Hepatocyte (in vitro differentiated cells): ENCODE measurements around the gene SLC34A1. TPM values are rescaled to one million over a fixed set of nuclear protein-coding genes. Genes with fewer than 3 reads are reported as not detected.

Experiments used
- DNase-seq: peaks from one replicate; pipeline ENCODE4 v3.0.0-alpha.2; 2016; ENCODE audit warnings: low spot score
- H2AFZ ChIP-seq: fragments of 200-600 bp; sonication (generic); 2 replicates; pipeline ENCODE4 v1.6.0; 2016; ENCODE audit warnings: antibody characterized with exemption, mild to moderate bottlenecking
- H3K27ac ChIP-seq: fragments of 200-600 bp; sonication (generic); 2 replicates; pipeline ENCODE4 v1.5.1; 2016; ENCODE audit warnings: mild to moderate bottlenecking
- H3K27me3 ChIP-seq: fragments of 200-600 bp; sonication (generic); 2 replicates; pipeline ENCODE4 v1.6.1; 2016
- H3K36me3 ChIP-seq: fragments of 200-600 bp; sonication (generic); replicated peaks from 2 replicates; pipeline ENCODE4 v1.5.1; 2016; ENCODE audit warnings: low read depth; ENCODE audit not compliant: insufficient read depth
- H3K4me1 ChIP-seq: fragments of 200-600 bp; sonication (generic); 2 replicates; pipeline ENCODE4 v1.5.1; 2016; ENCODE audit warnings: mild to moderate bottlenecking, moderate library complexity; ENCODE audit not compliant: insufficient read depth
- H3K4me2 ChIP-seq: fragments of 200-600 bp; sonication (generic); 2 replicates; pipeline ENCODE4 v1.6.0; 2016
- H3K4me3 ChIP-seq: fragments of 200-600 bp; sonication (generic); 2 replicates; pipeline ENCODE4 v1.5.1; 2016; ENCODE audit warnings: mild to moderate bottlenecking
- H3K79me2 ChIP-seq: fragments of 200-600 bp; sonication (generic); 2 replicates; pipeline ENCODE4 v1.6.0; 2017; ENCODE audit warnings: mild to moderate bottlenecking
- H3K9me2 ChIP-seq: fragments of 200-600 bp; sonication (generic); replicated peaks from 2 replicates; pipeline ENCODE4 v1.6.0; 2017; ENCODE audit warnings: mild to moderate bottlenecking; ENCODE audit not compliant: insufficient read depth
- H3K9me3 ChIP-seq: fragments of 200-600 bp; sonication (generic); 2 replicates; pipeline ENCODE4 v1.5.1; 2016; ENCODE audit warnings: low read depth, mild to moderate bottlenecking
- H4K20me1 ChIP-seq: fragments of 200-600 bp; sonication (generic); 2 replicates; pipeline ENCODE4 v1.6.0; 2016; ENCODE audit warnings: mild to moderate bottlenecking; ENCODE audit not compliant: insufficient read depth, poor library complexity, severe bottlenecking
- EZH2 ChIP-seq: fragments of 200-600 bp; sonication (generic); IDR thresholded peaks from 2 replicates; pipeline ENCODE4 v1.6.1; 2016; ENCODE audit warnings: antibody characterized with exemption, mild to moderate bottlenecking, borderline replicate concordance
- EZH2phosphoT487 ChIP-seq: fragments of 200-600 bp; sonication (generic); IDR thresholded peaks from one replicate; pipeline ENCODE4 v1.6.1; 2018; ENCODE audit warnings: antibody characterized with exemption, mild to moderate bottlenecking, low read depth, moderate library complexity; ENCODE audit not compliant: unreplicated experiment, severe bottlenecking
- WGBS: methylation state at CpG from one replicate; pipeline ENCODE4 v1.1.6; 2016; ENCODE audit warnings: low lambda C conversion rate; ENCODE audit errors: missing lambda C conversion rate; 5-methylcytosine and 5-hydroxymethylcytosine counted together
- polyA plus RNA-seq: library from polyadenylated mRNA; unstranded; fragments of >200 nt; fragmentation: Nextera tagmentation; extraction: Ambion mirVana; gene quantifications from 2 replicates; pipeline ENCODE4 v1.2.1, GENCODE V29; 2016
- total RNA-seq: library from RNA; depleted of rRNA; stranded (reverse); fragments of >200 nt; gene quantifications from 2 replicates; pipeline ENCODE4 v1.2.3, GENCODE V29; 2014
- TF ChIP-seq, protein P1 (sequence below): fragments of 200-600 bp; sonication (generic); IDR thresholded peaks from 2 replicates; pipeline ENCODE4 v1.5.1; 2016; ENCODE audit warnings: antibody characterized with exemption, mild to moderate bottlenecking; ENCODE audit not compliant: poor library complexity

Gene SLC34A1
- total and polyA plus RNA-seq, 2 experiments from 2014 or later = not detected

- no peak within 1 kb of the TSS for H3K4me2 ChIP-seq
- H3K9me2 ChIP-seq = no peaks in the 10 kb centered on the region
- H3K79me2 ChIP-seq = no peaks in the 10 kb centered on the region
- H3K9me3 ChIP-seq = no peaks in the 10 kb centered on the region
- no peaks in the 10 kb centered on the region for H3K27me3 ChIP-seq
- H3K4me3 ChIP-seq = no peak within 1 kb of the TSS
- H4K20me1 ChIP-seq = no peaks in the 10 kb centered on the region
- H2AFZ ChIP-seq = no peak within 1 kb of the TSS
- no peak for DNase-seq
- no peaks in the 10 kb centered on the region for H3K36me3 ChIP-seq
- H3K4me1 ChIP-seq = peaks cover 4% of the 10 kb centered on the region
- TF ChIP-seq EZH2 (no peak), EZH2phosphoT487 (no peak)
- TF ChIP-seq, protein P1, sequence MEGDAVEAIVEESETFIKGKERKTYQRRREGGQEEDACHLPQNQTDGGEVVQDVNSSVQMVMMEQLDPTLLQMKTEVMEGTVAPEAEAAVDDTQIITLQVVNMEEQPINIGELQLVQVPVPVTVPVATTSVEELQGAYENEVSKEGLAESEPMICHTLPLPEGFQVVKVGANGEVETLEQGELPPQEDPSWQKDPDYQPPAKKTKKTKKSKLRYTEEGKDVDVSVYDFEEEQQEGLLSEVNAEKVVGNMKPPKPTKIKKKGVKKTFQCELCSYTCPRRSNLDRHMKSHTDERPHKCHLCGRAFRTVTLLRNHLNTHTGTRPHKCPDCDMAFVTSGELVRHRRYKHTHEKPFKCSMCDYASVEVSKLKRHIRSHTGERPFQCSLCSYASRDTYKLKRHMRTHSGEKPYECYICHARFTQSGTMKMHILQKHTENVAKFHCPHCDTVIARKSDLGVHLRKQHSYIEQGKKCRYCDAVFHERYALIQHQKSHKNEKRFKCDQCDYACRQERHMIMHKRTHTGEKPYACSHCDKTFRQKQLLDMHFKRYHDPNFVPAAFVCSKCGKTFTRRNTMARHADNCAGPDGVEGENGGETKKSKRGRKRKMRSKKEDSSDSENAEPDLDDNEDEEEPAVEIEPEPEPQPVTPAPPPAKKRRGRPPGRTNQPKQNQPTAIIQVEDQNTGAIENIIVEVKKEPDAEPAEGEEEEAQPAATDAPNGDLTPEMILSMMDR = no peak
- WGBS = 87% methylated on average over 9 of the region's 9 CpGs
- H3K27ac ChIP-seq = no peak within 1 kb of the TSS
Measured at GRCh38 chr5:177409043-177409801, 25.0 kb downstream of the SLC34A1 start, which contains the start of gene F12. Gene F12 (minus strand): TSS chr5:177409564. CDS start chr5:177409527, 37 bp downstream.

GRCh38 chr5:177410575-177410974 is 26.3 kb downstream of the SLC34A1 start:
- no peak for TF ChIP-seq EZH2phosphoT487
- TF ChIP-seq EZH2 = no peak
- TF ChIP-seq, protein P1 = no peak

GRCh38 chr5:177412603-177413233 is 28.5 kb downstream of the SLC34A1 start:
- no peak overlapping the region for H2AFZ ChIP-seq
- no peaks in the 10 kb centered on the region for H3K27me3 ChIP-seq
- 87% methylated on average over 8 of the region's 8 CpGs for WGBS
- no peak overlapping the region for H3K4me2 ChIP-seq
- H3K9me3 ChIP-seq = no peaks in the 10 kb centered on the region
- TF ChIP-seq, protein P1 = no peak
- no peak for TF ChIP-seq EZH2phosphoT487
- no peak for TF ChIP-seq EZH2
- H3K27ac ChIP-seq = no peak overlapping the region
- H4K20me1 ChIP-seq = no peaks in the 10 kb centered on the region
- H3K4me1 ChIP-seq = no peaks in the 10 kb centered on the region
- DNase-seq = no peak
- H3K9me2 ChIP-seq = no peaks in the 10 kb centered on the region
- H3K79me2 ChIP-seq = no peaks in the 10 kb centered on the region
- no peak overlapping the region for H3K4me3 ChIP-seq
- no peaks in the 10 kb centered on the region for H3K36me3 ChIP-seq

More at GRCh38 chr5:177410575-177410974, 26.3 kb downstream of the SLC34A1 start:
- Histone ChIP-seq H3K36me3 (no peaks in the 10 kb centered on the region), H3K4me1 (no peaks in the 10 kb centered on the region), H3K27ac (no peak overlapping the region), H3K4me2 (no peak overlapping the region), H3K4me3 (no peak overlapping the region), H3K27me3 (no peaks in the 10 kb centered on the region), H2AFZ (no peak overlapping the region), H3K9me3 (no peaks in the 10 kb centered on the region), H3K9me2 (no peaks in the 10 kb centered on the region), H3K79me2 (no peaks in the 10 kb centered on the region), H4K20me1 (no peaks in the 10 kb centered on the region)
- 93% methylated on average over 3 of the region's 3 CpGs for WGBS
- no peak for DNase-seq
